Measurements from ENCODE around the gene IL37. TPM values are rescaled to one million over a fixed set of nuclear protein-coding genes. Genes with fewer than 3 reads are reported as not detected.
A peak's percentile ranks its signal among the peaks of the same experiment; 100 is the strongest.

IL37 gene
- total RNA-seq, 1 donor from 2014 or later: not detected

GRCh38 chr2:112958428-112959108, 47.6 kb downstream of the IL37 start:
- no peaks in the 10 kb centered on the region for H3K27me3 Mint-ChIP-seq (ENCODE audit: unreplicated experiment)
- no peaks in the 10 kb centered on the region for H3K36me3 Mint-ChIP-seq (ENCODE audit: unreplicated experiment)
- DNase-seq: peak; percentile 25
- H3K4me1 Mint-ChIP-seq (ENCODE audit: low read depth, unreplicated experiment): no peaks in the 10 kb centered on the region
- TF ChIP-seq, protein P1, sequence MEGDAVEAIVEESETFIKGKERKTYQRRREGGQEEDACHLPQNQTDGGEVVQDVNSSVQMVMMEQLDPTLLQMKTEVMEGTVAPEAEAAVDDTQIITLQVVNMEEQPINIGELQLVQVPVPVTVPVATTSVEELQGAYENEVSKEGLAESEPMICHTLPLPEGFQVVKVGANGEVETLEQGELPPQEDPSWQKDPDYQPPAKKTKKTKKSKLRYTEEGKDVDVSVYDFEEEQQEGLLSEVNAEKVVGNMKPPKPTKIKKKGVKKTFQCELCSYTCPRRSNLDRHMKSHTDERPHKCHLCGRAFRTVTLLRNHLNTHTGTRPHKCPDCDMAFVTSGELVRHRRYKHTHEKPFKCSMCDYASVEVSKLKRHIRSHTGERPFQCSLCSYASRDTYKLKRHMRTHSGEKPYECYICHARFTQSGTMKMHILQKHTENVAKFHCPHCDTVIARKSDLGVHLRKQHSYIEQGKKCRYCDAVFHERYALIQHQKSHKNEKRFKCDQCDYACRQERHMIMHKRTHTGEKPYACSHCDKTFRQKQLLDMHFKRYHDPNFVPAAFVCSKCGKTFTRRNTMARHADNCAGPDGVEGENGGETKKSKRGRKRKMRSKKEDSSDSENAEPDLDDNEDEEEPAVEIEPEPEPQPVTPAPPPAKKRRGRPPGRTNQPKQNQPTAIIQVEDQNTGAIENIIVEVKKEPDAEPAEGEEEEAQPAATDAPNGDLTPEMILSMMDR (IDR thresholded peaks at IDR 0.05; ENCODE audit: partially characterized antibody, unreplicated experiment): peak; percentile 80
- H3K27ac Mint-ChIP-seq (ENCODE audit: unreplicated experiment): no peak overlapping the region
- no peak overlapping the region for H3K4me3 Mint-ChIP-seq (ENCODE audit: unreplicated experiment)
- no peaks in the 10 kb centered on the region for H3K9me3 Mint-ChIP-seq (ENCODE audit: unreplicated experiment)

DNA sequence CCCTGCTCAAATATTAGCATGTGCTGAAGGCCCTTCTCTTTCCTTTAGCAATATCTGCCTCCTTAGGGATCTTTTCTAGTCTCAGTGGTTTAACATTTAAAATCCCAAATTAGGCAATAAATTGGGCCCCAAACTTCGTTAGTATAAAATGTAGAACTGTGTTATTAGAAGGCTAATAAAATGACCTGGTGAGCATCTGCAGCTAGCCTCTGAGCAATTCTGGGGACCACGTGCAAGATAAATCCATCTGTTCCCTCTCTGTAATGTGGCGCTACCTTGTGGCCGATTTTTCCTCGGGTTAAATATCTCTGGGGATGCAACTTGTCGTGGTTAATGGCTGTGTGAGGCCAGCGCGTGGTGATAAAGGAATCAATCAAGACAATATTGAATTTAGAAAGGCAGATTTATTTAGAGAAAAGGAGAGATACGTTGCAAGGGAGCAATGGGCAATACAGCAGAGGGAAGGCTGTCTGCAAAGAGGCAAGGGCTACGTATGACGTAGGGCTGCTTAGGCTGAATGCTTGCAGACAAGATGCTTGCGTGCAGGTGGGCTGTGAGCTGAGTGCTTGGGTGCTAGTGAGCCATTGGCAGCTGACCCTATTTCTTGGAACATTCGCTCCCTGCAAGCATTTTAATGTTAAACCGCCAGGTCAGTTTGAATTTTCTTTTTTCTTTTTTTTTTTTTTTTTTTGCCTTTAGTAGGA, 48.3 kb downstream of the IL37 start:
- peak; percentile 51 for DNase-seq
- Mint-ChIP-seq H3K4me3 (ENCODE audit: unreplicated experiment) (no peak overlapping the region), H3K36me3 (ENCODE audit: unreplicated experiment) (no peaks in the 10 kb centered on the region), H3K9me3 (ENCODE audit: unreplicated experiment) (no peaks in the 10 kb centered on the region), H3K4me1 (ENCODE audit: low read depth, unreplicated experiment) (no peaks in the 10 kb centered on the region), H3K27ac (ENCODE audit: unreplicated experiment) (no peak overlapping the region), H3K27me3 (ENCODE audit: unreplicated experiment) (no peaks in the 10 kb centered on the region)
- TF ChIP-seq, protein P1 (IDR thresholded peaks at IDR 0.05; ENCODE audit: partially characterized antibody, unreplicated experiment): peak; percentile 68

DNA sequence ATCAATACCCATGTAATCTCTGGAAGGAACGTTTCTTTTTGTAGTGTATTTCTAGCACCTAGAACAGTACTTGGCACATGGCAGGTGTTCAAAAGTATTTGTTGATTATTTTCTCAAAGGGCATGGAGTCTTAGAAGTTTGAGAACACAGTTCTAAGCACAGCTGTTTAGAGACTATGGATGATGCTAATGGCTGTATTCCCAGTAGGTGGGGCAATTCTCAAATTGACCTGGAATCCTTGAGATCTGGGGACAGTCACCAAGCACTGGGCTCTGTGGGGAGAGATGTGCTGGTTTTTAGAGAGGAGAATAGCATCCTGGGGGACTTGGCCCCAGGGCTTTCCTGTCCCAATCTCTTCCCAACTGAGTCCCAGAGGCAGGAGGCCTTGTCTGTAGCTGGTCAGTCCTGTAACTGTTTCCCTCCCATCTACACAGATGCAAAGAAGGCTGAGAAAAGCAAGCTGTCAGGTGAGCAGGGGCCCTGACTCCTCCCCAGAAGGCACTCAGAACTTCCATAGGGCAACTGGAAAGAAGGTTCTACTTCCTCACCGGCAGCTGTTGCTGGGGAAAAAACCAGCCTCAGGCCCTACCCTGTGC, 49.4 kb downstream of the IL37 start:
- no peak overlapping the region for H3K27ac Mint-ChIP-seq (ENCODE audit: unreplicated experiment)
- H3K4me1 Mint-ChIP-seq (ENCODE audit: low read depth, unreplicated experiment): no peaks in the 10 kb centered on the region
- TF ChIP-seq, protein P1 (IDR thresholded peaks at IDR 0.05; ENCODE audit: partially characterized antibody, unreplicated experiment): no peak
- no peak overlapping the region for H3K4me3 Mint-ChIP-seq (ENCODE audit: unreplicated experiment)
- H3K36me3 Mint-ChIP-seq (ENCODE audit: unreplicated experiment): no peaks in the 10 kb centered on the region
- no peak for DNase-seq
- no peaks in the 10 kb centered on the region for H3K27me3 Mint-ChIP-seq (ENCODE audit: unreplicated experiment)
- no peaks in the 10 kb centered on the region for H3K9me3 Mint-ChIP-seq (ENCODE audit: unreplicated experiment)

GRCh38 chr2:112962308-112963175, 51.6 kb downstream of the IL37 start:
- no peaks in the 10 kb centered on the region for H3K4me1 Mint-ChIP-seq (ENCODE audit: low read depth, unreplicated experiment)
- H3K27me3 Mint-ChIP-seq (ENCODE audit: unreplicated experiment): no peaks in the 10 kb centered on the region
- H3K27ac Mint-ChIP-seq (ENCODE audit: unreplicated experiment): no peak overlapping the region
- no peaks in the 10 kb centered on the region for H3K9me3 Mint-ChIP-seq (ENCODE audit: unreplicated experiment)
- no peaks in the 10 kb centered on the region for H3K36me3 Mint-ChIP-seq (ENCODE audit: unreplicated experiment)
- no peak overlapping the region for H3K4me3 Mint-ChIP-seq (ENCODE audit: unreplicated experiment)
- no peak for DNase-seq
- TF ChIP-seq, protein P1 (IDR thresholded peaks at IDR 0.05; ENCODE audit: partially characterized antibody, unreplicated experiment): no peak

Measured in glutamatergic neuron (in vitro differentiated cells).